NCI-H2227 (cell line): ENCODE data around the gene RFNG.

Source experiments
- DNase-seq: peaks from one replicate; lab custom pipeline; 2025; ENCODE audit not compliant: unreplicated experiment; lab: John Stamatoyannopoulos, UW

RFNG gene

GRCh38 chr17:82028966-82029365 lies 22.6 kb downstream of the RFNG start:
- no peak for DNase-seq

GRCh38 chr17:82028246-82028645 lies 23.4 kb downstream of the RFNG start:
- DNase-seq = no peak

GRCh38 chr17:82025401-82026107 lies 26.1 kb downstream of the RFNG start:
- no peak for DNase-seq

GRCh38 chr17:82024859-82025258 lies 26.8 kb downstream of the RFNG start:
- no peak for DNase-seq

- peak; percentile 66 for DNase-seq
Measured at GRCh38 chr17:82023447-82024241, 28.0 kb downstream of the RFNG start.

GRCh38 chr17:82022981-82023446 lies 28.6 kb downstream of the RFNG start, which contains the start of gene LRRC45:
Gene LRRC45 (plus strand): TSS chr17:82023305. CDS start chr17:82023644, 339 bp downstream.
- DNase-seq = peak; percentile 99

GRCh38 chr17:82022310-82022980 lies 29.2 kb downstream of the RFNG start, which contains the start of gene CENPX:
Gene CENPX (minus strand): TSS chr17:82022878. CDS start chr17:82022861, 17 bp downstream.
- DNase-seq = no peak

- DNase-seq = no peak
Measured at GRCh38 chr17:82021900-82022309, 29.7 kb downstream of the RFNG start.

GRCh38 chr17:82021107-82021899 lies 30.3 kb downstream of the RFNG start:
- peak; percentile 49 for DNase-seq

GRCh38 chr17:82020572-82021106 lies 31.0 kb downstream of the RFNG start:
- no peak for DNase-seq

- peak; percentile 61 for DNase-seq
Measured at GRCh38 chr17:82019690-82020571, 31.7 kb downstream of the RFNG start.

- DNase-seq = no peak
Measured at GRCh38 chr17:82018989-82019689, 32.5 kb downstream of the RFNG start.

- peak; percentile 64 for DNase-seq
Measured at GRCh38 chr17:82018152-82018988, 33.2 kb downstream of the RFNG start.

- DNase-seq = no peak
Measured at GRCh38 chr17:82017612-82018151, 33.9 kb downstream of the RFNG start.

- no peak for DNase-seq
Measured at GRCh38 chr17:82016875-82017459, 34.6 kb downstream of the RFNG start.

- no peak for DNase-seq
Measured at GRCh38 chr17:82016061-82016874, 35.3 kb downstream of the RFNG start.
